PFSK-1 (cell line): Measurements from ENCODE around the gene SNCAIP.

Experiments used
- POLR2AphosphoS5 ChIP-seq: IDR thresholded peaks from 2 replicates; pipeline ENCODE4 v1.6.1; 2012; ENCODE audit warnings: low read depth, mild to moderate bottlenecking, control low read depth, low read length, moderate library complexity
- REST ChIP-seq, 2 experiments: IDR thresholded peaks; 2 replicates each; pipeline versions ENCODE4 v1.6.1 to v1.8.0; 2011 to 2012; ENCODE audit warnings: low read depth in 2 of 2, low read length in 2 of 2, control low read depth in 1 of 2, inconsistent platforms in 1 of 2, mild to moderate bottlenecking in 1 of 2, moderate library complexity in 1 of 2; ENCODE audit not compliant: insufficient read depth in 1 of 2
- TAF1 ChIP-seq: IDR thresholded peaks from 2 replicates; pipeline ENCODE4 v1.6.1; 2012; ENCODE audit warnings: low read length, control low read depth, borderline replicate concordance; ENCODE audit not compliant: insufficient read depth

GRCh38 chr5:122423221-122423620 lies 111.2 kb downstream of the SNCAIP start:
- TF ChIP-seq TAF1 (no peak), REST (IDR thresholded peaks at IDR 0.05; ENCODE audit: insufficient read depth in 1 of 2, low read depth in 2 of 2, low read length in 2 of 2) (no peak), POLR2AphosphoS5 (no peak)
